A549 (cell line): ENCODE results near the gene RPS21.

Source experiments
- CTCF ChIP-seq: fragments of >200 bp; sonication (Bioruptor Twin); formaldehyde crosslinking; IDR thresholded peaks from 3 replicates; pipeline ENCODE4 v1.5.1; 2016
- EP300 ChIP-seq, 2 experiments: fragments of >200 bp; sonication (Bioruptor Twin); formaldehyde crosslinking; IDR thresholded peaks; 2 replicates in 1 of 2; 3 replicates in 1 of 2; pipeline ENCODE4 v1.6.1; 2016 to 2017
- JUN ChIP-seq, 2 experiments: fragments of >200 bp; sonication (Bioruptor Twin); formaldehyde crosslinking; IDR thresholded peaks; 2 replicates in 1 of 2; 3 replicates in 1 of 2; pipeline ENCODE4 v1.6.1; 2016 to 2017
- NR3C1 ChIP-seq: fragments of >200 bp; sonication (Bioruptor Twin); formaldehyde crosslinking; IDR thresholded peaks from 3 replicates; pipeline ENCODE4 v1.6.1; 2017
- PHF8 ChIP-seq: fragments of 200-600 bp; sonication (generic); IDR thresholded peaks from 2 replicates; pipeline ENCODE4 v1.6.1; 2016; ENCODE audit warnings: low read depth, mild to moderate bottlenecking, antibody characterized with exemption, moderate library complexity, borderline replicate concordance
- POLR2A ChIP-seq: IDR thresholded peaks from 2 replicates; pipeline ENCODE4 v1.6.1; 2012; ENCODE audit warnings: mild to moderate bottlenecking, low read length
- POLR2AphosphoS2 ChIP-seq: conservative IDR thresholded peaks from 2 replicates; pipeline ENCODE4 v1.6.1; 2012; ENCODE audit warnings: low read length, improper control_type of control experiment, inconsistent platforms
- TF ChIP-seq, protein P1 (sequence below): IDR thresholded peaks from 2 replicates; pipeline ENCODE4 v1.6.1; 2012
- TF ChIP-seq, protein P2 (sequence below): fragments of 450-650 bp; IDR thresholded peaks from 2 replicates; pipeline ENCODE4 v1.6.1; 2014; ENCODE audit warnings: antibody characterized with exemption

DNA sequence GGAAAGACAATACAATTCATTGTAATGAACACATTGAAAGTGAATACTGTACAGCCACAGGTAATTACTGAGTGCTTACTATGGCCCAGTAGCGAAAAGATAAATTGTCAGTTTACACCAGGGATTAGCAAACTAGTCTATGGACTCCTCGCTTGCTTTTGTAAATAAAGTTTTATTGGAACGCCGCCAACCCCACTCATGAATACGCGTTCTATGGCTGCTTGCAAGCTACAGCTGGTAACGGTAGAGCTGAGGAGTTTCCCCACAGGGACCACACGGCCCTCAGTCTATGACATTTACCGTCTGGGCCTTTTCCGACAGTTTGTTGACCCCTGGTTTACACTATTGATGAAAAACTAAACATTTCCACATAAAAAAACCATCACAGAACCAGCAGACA is 44.0 kb upstream of the RPS21 start:
- TF ChIP-seq, protein P1, sequence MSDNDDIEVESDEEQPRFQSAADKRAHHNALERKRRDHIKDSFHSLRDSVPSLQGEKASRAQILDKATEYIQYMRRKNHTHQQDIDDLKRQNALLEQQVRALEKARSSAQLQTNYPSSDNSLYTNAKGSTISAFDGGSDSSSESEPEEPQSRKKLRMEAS = no peak
- TF ChIP-seq, protein P2, sequence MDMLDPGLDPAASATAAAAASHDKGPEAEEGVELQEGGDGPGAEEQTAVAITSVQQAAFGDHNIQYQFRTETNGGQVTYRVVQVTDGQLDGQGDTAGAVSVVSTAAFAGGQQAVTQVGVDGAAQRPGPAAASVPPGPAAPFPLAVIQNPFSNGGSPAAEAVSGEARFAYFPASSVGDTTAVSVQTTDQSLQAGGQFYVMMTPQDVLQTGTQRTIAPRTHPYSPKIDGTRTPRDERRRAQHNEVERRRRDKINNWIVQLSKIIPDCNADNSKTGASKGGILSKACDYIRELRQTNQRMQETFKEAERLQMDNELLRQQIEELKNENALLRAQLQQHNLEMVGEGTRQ = no peak
- TF ChIP-seq PHF8 (no peak), EP300 (IDR thresholded peaks at IDR 0.05) (no peak), CTCF (no peak), POLR2A (no peak), POLR2AphosphoS2 (no peak), NR3C1 (no peak), JUN (IDR thresholded peaks at IDR 0.05) (no peak)
